ENCODE measurements around the gene NDUFB4.
"Not testable (repeated sequence)": the region's sequence is repeated elsewhere in the genome, so short reads cannot be mapped to it uniquely, and the experiment has no call there.

The NDUFB4 gene

DNA sequence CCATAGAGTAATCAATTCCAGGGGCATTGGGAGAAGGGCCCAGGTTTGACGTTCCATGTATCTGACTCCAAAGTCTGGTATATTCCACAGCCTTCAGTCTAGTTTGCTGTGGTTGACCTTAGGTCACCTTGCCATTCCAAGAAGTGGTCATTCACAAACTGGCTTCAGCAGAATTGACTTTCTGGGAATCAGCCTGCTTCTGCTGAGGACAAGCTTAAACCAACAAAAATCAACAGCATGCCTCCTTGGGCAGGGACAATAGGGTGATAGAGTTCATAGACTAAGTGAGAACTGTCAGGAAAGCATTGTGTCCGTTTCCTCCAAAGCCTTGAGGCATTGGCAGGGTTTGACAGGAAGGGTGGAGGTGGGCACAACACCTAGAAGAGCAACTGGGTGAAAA, 24.1 kb upstream of the NDUFB4 start:
- DNase-seq = no peak

GRCh38 chr3:120587332-120587975, 8.7 kb upstream of the NDUFB4 start:
- no peak for DNase-seq

- no peak for DNase-seq
These were observed 384 bp upstream of the NDUFB4 start for GRCh38 chr3:120595788-120596115.

DNA sequence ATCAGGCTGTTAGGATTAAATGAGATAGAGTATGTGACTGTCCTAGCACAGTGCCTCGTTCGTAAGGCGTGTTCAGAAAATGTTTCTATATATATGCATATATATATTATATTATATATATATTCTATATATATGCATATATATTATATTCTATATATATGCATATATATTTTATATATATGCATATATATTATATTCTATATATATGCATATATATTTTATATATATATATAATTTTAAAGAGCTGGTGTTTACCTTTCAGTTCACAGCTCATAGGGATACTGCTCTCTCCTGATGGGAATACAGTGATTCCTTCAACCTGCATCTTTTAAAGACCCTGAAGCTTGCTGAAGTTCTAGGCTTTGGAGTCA, 702 bp downstream of the NDUFB4 start:
- no peak for DNase-seq

DNA sequence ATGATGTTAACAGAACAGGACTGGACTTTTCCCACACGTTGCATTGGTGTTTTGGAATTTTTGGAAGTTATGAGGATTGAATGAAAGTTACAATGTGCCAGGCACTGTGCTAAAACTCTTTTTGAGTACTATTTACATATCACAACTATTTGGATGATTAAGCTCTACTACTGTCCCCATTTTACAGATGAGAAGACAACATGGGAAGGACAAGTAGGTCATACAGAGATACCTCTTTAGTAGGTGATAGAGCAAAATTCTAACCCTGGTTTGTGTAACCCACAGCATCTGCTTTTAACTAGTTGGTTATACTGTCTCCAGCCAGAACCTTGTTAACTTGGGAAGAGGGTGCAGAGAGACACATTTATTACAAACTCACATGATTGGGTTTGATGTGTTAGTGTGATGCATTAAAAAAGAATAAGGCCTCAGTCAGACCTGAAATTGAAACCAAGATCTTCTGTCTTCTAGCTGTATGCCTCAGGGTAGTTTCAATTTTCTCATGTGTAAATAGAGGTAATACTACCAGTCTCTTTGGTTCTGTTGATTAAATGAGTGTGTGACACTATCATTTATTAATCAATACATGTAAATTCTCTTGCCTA, 1.4 kb downstream of the NDUFB4 start:
- DNase-seq = no peak

- DNase-seq = no peak
These were observed 3.1 kb downstream of the NDUFB4 start for GRCh38 chr3:120599211-120599610.

DNA sequence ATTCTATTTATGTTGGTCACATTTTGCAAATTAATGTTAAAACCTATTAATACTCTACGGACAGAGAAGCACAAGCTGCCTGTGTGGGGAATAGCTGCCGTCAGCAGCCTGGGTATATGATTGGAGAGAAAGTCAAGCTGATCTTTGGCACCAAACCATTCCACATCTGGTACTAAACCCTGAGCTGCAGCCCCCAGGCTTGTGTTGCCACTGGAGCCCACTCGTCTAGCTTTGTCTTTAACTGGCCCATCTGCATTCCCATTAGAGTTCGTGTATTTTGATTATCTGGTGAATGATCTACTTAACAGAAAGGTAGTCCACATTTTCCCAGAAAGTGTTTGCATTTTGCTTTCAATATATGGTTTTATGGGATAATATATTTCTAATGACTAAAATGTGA, 5.4 kb downstream of the NDUFB4 start:
- DNase-seq = no peak

DNA sequence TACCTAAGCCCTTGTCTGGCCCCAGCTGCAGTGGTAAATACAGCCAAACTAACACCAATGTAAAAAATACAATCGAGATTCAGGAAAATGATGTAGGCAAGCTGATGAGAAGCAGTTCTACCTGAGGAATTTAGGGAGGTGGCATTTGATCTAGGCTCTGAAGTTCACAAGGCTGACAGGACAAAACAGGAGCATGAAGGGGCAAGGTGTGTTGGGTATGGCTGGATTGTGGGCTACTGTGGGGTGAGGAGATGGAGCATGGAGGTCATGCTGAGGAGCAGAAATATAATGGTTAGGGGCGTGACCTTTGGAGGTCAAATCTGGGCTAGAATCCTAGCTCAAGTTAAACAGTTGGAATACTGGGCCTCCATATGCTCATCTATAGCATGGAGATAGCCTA, 6.5 kb downstream of the NDUFB4 start:
- DNase-seq = no peak

- no peak for DNase-seq
These were observed 8.2 kb downstream of the NDUFB4 start for GRCh38 chr3:120604382-120604781.

- no peak for DNase-seq
These were observed 8.6 kb downstream of the NDUFB4 start for GRCh38 chr3:120604784-120605183.

GRCh38 chr3:120608506-120608905, 12.4 kb downstream of the NDUFB4 start:
- DNase-seq = no peak

GRCh38 chr3:120614765-120615164, 18.6 kb downstream of the NDUFB4 start:
- DNase-seq = no peak

- no peak for DNase-seq
These were observed 19.9 kb downstream of the NDUFB4 start for GRCh38 chr3:120615847-120616609.

GRCh38 chr3:120616745-120617144, 20.6 kb downstream of the NDUFB4 start:
- not testable (repeated sequence) for DNase-seq

- DNase-seq = no peak
These were observed 26.3 kb downstream of the NDUFB4 start for GRCh38 chr3:120622457-120622856.

DNA sequence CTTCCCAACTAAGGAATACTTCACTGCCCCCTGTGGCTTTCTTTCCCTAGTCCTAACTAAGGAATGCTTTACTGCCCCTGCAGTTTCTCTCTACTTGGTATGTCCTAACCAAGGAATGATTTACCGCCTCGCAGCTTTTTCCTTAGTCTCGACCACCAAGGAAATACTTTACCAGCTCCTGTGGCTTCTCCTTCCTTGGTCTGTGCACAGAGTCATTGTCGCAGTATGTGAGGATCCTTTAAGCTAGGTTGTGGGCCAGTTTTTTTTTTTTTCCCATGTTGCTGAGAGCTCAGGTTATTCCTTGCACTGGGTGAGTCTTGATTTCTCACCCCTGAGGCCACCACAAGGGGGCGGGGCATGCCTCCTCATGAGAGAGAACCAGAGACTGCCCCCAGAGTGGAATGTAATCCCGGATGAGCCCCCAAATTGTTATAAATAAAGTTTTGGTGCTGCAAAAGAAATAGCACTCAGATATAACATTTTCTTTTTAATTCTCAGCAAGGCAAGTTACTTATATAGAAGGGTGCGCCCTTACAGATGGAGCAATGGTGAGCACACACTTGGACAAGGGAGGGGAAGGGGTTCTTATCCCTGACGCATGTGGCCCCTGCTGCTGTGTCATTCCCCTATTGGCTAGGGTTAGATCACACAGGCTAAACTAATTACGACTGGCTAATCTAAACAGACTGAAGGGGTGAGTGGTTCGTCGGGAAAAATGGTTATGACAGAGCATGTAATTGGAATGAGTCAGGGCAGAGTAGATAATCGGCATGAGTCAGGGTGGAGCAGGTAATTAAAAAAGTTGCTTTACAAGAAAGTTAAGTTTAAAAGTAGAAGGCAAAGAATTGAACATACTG, 27.0 kb downstream of the NDUFB4 start:
- DNase-seq = no peak

- no peak for DNase-seq
These were observed 27.6 kb downstream of the NDUFB4 start for GRCh38 chr3:120623727-120624093.

GRCh38 chr3:120625159-120625586, 29.0 kb downstream of the NDUFB4 start:
- no peak for DNase-seq

GRCh38 chr3:120634539-120634938, 38.4 kb downstream of the NDUFB4 start:
- no peak for DNase-seq

GRCh38 chr3:120636795-120637401, 40.8 kb downstream of the NDUFB4 start:
- no peak for DNase-seq

DNA sequence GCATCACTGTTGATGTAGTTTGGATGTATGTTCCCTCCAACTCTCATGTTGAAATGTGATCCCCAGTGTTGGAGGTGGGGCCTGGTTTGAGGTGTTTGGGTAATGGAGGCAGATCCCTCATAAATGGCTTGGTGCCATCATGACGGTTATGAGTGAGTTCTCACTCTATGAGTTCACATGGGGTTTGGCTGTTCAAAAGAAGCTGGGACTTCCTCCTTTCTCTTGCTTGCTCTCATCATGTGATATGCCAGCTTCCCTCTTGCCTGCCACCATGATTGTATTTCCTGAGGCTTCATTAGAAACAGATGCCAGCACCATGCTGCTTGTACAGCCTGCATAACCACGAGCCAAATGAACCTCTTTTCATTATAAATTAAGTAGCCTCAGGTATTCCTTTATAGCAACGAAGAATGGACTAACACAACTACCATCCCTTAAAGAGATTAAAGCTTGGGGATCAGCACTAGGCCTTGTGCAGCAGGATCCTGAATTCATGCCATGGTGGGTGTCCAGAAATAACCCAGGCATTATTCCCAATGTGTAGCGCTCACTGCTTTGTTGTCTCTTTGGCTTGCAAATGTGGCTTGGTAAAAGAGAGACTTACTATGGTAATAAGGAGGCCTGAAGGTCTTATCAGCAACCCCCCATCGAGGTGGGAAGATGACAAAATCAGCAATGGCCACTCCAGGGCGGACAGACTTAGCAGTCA, 41.9 kb downstream of the NDUFB4 start:
- no peak for DNase-seq

- not testable (repeated sequence) for DNase-seq
These were observed 42.7 kb downstream of the NDUFB4 start for GRCh38 chr3:120638820-120639219.

Data from retina (tissue), 1 donor.